HG02870 (cell line): Measurements from ENCODE around the gene FZD8.
"Not testable (repeated sequence)": the region's sequence is repeated elsewhere in the genome, so short reads cannot be mapped to it uniquely, and the experiment has no call there.

Experiments used
- ATAC-seq: cut with Tn5 transposase; IDR thresholded peaks from one replicate; pipeline ENCODE4 v1.9.1; 2021; ENCODE audit warnings: mild to moderate bottlenecking, moderate library complexity; ENCODE audit not compliant: unreplicated experiment

The FZD8 gene

GRCh38 chr10:35642035-35642792 is at the start of gene FZD8:
Gene FZD8, minus strand, starts transcription at chr10:35642296. Its CDS starts 867 bp downstream, at chr10:35641429.
- peak; percentile 90 for ATAC-seq

- no peak for ATAC-seq
Observed at GRCh38 chr10:35691522-35692236, 49.6 kb upstream of the FZD8 start.

GRCh38 chr10:35690534-35690933 is 48.4 kb upstream of the FZD8 start:
- ATAC-seq: no peak

- not testable (repeated sequence) for ATAC-seq
Observed at GRCh38 chr10:35685858-35686257, 43.8 kb upstream of the FZD8 start.

GRCh38 chr10:35685402-35685801 is 43.3 kb upstream of the FZD8 start:
- ATAC-seq: no peak

GRCh38 chr10:35684586-35684985 is 42.5 kb upstream of the FZD8 start:
- ATAC-seq: no peak

GRCh38 chr10:35675846-35676245 is 33.8 kb upstream of the FZD8 start:
- no peak for ATAC-seq

GRCh38 chr10:35674843-35675242 is 32.7 kb upstream of the FZD8 start:
- ATAC-seq: no peak

GRCh38 chr10:35668865-35669650 is 27.0 kb upstream of the FZD8 start:
- ATAC-seq: no peak

- no peak for ATAC-seq
Observed at GRCh38 chr10:35667971-35668370, 25.9 kb upstream of the FZD8 start.

- no peak for ATAC-seq
Observed at GRCh38 chr10:35667270-35667889, 25.3 kb upstream of the FZD8 start.

GRCh38 chr10:35661236-35661635 is 19.1 kb upstream of the FZD8 start:
- ATAC-seq: no peak

- ATAC-seq: no peak
Observed at GRCh38 chr10:35659456-35659855, 17.4 kb upstream of the FZD8 start.

GRCh38 chr10:35657621-35658020 is 15.5 kb upstream of the FZD8 start:
- ATAC-seq: no peak

GRCh38 chr10:35652824-35653223 is 10.7 kb upstream of the FZD8 start:
- no peak for ATAC-seq

- ATAC-seq: no peak
Observed at GRCh38 chr10:35650894-35651293, 8.8 kb upstream of the FZD8 start.

GRCh38 chr10:35644050-35644950 is 2.2 kb upstream of the FZD8 start:
- ATAC-seq: no peak

- ATAC-seq: no peak
Observed at GRCh38 chr10:35643151-35644049, 1.3 kb upstream of the FZD8 start.

GRCh38 chr10:35642793-35643114 is 658 bp upstream of the FZD8 start:
- no peak for ATAC-seq
